GM18499 (cell line): ENCODE measurements around the gene SLC6A20.

Experiments
- ATAC-seq: cut with Tn5 transposase; IDR thresholded peaks from one replicate; pipeline ENCODE4 v1.9.1; 2021; ENCODE audit warnings: moderate number of reproducible peaks; ENCODE audit not compliant: insufficient read depth, unreplicated experiment

Gene SLC6A20

GRCh38 chr3:45802146-45802545 lies 5.8 kb upstream of the SLC6A20 start:
- no peak for ATAC-seq

DNA sequence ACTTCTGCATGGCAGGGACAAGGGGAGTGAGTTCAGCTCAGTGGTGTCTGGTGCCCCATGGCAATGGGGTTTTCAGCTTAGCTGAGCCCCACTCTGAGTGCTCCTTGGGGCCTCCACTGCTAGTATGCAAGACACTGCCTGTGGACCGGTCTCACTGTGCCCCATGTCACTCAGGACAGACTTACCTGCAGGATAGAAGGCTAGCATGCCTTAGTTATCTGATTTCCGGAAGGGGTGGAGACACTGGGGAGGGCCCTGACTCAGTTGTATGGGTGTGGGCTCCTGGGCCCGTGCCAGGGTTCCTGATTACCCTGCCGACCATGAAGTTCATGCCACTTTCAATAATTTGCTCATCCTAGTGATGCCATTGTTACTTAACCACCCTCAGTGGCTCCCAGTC lies 4.3 kb upstream of the SLC6A20 start:
- ATAC-seq = no peak

DNA sequence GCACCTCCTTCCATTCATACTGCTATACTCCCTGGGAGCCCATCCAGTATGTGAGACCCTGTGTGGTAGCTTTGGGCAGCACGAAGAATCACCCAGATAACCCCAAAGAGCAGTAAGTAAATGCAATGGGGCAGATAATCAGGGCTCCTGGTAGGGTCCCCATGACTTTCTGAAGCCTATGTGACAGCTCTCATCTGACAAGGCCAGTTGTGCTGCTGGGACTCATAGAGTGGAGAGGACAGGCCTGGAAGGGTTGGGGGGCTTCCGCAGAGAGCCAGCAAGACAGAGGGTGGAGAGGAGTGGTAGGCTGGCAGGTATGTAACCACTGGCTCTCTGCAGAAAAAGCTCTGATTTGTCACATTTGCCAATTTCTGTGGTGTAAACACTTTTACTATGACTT lies 3.2 kb upstream of the SLC6A20 start:
- no peak for ATAC-seq

DNA sequence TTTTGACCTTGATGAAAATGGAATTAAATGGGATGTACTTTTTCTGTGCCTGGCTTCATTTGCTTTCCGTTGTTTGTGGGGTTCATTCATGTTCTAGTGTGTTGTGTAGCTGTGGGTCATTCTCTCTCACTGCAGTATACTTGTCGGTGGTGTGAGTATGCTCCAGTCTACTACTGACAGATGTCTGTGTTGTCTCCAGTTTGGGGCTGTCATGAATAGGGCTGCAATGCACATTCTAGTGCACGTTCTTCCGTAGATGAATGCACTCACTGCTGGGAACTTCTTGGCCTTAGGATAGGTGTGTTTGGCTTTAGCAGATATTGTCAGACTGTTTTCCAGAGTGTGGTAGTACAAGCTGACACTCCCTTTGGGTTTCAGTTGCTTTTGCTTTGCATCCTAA lies 1.7 kb upstream of the SLC6A20 start:
- ATAC-seq = no peak

DNA sequence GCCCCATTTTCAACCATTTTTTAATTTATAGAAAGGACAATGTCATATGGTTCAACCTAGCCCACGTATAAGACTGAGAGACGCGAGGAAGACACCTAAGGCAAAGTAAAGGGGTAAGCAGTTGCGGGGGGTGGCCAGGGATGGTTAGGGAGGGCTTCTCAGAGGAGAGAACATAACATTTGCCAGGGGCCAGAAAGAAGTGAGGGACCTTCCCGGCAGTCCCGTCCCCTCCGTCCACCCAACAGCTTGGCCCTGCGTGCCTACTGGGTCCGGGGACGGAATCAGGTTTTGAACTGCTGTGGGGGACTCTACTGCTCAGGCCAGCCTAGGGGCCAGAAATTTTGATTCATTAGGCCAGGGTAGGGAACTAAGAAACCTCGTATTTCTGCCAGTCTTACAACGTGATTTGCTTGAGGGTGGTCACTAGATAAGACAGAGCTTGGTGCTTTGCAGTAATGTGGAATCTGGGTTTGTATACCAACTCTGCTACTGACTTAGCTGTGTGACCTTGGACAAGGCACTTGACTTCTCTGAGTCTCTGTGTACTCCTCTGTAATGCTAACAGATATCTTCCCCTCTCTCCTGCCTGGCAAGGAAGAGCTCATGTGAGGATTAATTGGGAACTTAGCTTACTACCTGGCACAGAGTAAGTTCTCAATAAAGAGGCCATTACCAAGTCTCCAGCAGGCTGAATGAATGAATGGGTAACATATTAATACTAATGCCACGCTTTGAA lies 734 bp upstream of the SLC6A20 start:
- no peak for ATAC-seq

- ATAC-seq = no peak
Measured at GRCh38 chr3:45795509-45795881, 841 bp downstream of the SLC6A20 start.

DNA sequence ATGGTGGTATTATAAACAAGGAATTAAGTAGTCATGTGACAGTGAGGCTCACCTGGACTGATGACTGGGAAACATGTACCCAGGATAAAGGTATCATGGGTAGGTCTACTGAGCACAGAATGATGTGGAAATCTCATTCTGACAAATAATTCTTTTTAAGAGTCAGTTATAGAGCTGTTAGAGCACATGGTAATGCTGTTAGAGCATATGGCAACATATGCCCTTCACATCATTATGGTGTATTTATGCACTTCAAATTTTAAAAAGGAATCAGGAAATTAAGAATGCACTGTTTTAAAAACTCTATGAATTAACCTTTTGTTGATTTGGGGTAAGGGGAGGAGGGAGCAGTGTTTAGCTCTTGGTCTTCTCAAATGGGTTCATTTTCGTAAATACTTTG lies 1.7 kb downstream of the SLC6A20 start:
- ATAC-seq = no peak

DNA sequence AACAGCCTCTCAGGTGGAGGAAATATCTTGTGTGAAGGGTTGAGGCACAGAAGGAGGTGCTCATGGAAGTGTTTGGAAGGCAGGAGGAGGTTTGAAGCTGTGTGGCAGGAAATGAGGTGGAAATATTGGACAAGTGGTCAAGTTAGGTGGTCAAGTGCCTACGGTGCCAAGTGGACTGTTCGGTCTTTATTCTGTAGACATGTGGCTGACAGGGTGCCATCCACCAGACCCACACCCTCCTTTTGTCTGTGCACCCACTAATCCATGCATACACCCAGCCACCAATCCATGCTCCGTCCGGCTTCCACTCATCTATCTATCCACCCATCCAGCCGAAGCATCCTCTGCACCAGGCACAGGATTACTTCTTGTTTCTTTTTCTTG lies 2.2 kb downstream of the SLC6A20 start:
- no peak for ATAC-seq

DNA sequence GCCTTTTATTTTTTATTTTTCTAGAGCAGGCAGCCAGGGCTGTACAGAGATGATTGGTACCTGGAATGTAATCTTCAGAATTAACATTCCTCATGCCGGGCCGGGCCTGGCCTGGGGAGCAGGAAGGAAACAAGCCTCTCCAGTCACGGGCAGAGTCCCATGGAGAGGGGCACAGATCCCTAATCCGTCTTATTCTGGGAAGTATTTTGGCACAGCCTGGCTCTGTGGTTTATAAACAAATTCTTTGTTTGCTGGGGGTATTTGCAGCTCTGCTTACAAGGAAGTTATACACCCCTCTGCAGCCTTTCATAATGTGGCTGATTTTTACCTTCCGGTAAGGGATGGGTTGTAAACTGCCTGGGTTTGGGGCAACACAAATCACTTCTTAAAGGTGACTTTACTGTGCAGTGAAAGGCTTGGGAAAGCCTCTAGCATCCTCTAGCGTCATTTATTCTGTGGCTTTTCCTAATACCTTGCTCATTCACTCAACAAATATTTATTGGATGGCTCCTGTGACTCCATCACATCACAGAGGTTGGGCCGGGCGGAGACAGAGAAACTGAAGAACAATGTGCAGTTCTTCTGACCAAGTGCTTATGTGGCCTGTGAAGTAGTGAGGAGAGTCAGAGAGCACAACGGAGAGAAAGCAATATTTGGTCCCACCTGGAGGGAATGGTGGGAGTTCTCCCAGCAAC lies 2.7 kb downstream of the SLC6A20 start:
- no peak for ATAC-seq

DNA sequence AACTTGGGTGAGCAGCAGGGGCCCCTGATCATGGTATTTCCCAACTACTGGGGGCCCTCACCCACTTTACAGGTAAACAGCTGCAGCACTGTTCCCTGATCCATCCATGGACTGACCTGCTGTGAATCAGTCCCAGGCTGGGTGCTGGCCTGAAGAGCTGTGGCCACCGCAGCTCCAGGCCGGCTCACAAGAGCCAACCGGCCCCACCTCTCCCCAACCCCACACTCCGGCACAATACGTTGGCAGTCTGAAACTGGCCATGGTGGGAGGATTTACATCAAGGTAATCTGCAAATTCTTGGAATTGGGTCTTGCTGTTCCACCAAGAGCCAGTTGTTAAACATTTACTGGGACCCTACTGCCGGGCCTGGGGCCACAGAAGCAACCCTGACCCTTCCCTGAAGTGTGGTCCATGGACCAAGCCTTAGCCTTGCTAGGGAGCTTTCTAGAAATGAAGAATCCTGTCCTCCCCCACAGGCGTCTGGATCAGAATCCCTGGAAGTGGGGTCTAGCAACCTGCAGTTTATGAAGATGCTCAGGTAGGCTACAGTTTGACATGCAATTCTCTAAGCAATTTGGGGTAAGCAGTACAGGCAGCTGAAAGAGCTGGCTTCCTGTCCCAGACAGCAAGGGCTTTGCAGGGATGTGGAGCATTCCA lies 3.7 kb downstream of the SLC6A20 start:
- no peak for ATAC-seq

GRCh38 chr3:45792036-45792435 lies 4.3 kb downstream of the SLC6A20 start:
- no peak for ATAC-seq

DNA sequence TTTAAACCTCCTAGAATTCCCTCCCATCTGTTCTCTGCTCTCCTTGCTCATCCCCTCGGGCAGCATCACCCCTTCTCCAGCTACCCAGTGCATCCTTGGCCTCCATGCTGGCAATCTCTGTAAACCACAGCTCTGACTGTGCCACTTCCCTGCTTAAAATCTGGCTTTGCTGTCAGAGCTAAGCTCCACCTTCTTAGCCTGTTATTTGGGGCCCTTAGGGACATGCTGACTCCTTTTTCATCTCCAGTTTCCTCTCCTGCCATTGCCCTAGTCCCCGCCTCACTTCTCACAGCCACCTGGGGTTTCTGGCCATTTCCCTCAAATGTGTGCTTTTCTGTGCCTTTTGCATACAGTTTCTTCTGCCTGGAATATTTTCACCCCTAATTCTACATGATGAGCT lies 5.7 kb downstream of the SLC6A20 start:
- ATAC-seq = no peak

DNA sequence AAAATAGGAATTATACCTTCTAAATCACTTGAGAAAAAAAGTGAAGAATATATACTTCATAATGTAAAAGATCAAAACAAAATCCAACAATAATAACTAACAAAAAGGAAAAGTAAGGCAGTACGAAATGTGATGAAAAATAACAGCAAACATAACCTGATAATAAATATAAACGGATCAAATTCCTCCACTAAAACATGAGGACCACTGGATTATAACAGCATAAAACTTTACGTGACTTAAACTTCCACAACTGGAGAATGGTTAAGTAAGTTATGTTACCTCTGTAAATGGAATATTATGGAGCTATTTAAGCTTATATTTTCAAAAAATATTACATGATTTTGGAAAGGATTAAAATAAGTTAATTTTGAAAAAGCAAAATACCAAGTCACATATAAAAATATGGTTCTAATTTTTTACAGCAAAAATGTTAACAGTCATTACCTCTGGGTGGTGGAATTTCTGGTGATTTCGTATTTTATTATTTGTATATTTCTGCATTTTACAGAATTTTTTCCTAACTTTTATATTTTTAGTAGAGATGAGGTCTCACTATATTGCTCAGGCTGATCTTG lies 7.0 kb downstream of the SLC6A20 start:
- no peak for ATAC-seq

DNA sequence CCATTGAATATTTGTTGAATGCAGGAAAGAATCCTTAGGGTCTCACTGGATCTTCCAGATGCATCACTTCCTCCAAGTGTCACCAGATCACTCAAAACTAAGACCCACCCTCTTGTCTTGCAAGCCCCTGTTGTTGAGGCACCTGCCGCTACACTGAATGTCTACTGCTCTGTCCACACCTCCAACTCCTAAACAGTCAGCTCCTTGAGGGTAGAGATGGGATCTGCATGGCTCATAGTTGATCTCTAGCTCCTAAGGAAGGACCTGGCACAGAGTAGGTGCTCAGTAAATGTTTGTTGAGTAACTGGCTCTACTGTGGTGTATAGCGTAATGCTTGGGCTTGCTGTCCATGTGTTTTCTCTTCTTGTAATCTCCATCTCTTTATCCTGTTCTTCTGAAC lies 8.8 kb downstream of the SLC6A20 start:
- ATAC-seq = no peak

DNA sequence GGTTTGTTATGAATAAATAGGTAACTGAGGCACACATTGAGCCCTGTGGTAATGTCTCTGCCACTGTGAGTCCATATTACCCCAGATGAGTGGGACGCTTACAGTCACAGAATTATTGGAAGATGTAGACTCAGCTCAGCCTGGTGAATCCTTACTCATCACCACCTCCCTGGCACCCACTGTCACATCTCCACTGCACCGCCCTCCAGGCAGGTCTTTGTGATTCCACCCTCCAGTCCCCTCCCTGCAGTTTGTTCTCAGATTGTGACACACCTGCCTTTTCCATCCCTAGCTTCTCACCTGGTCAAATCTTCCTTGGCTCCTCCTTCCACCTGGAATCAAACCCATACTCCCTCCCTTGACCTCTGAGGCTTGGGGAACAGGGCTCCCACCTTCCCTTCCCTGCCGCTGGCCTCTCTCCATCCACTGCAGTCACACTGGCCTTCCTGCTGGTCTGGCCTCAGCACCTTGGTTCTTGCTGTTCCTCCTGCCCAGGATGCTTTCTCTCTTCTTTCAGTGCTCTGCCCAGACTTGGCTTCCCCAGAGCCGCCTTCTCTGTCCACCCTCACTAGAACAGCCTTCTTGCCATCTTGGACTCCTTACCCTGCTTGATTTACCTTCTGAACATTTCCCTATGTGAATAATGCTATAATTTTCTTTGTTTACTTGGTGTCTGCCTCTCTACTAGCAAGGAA lies 9.4 kb downstream of the SLC6A20 start:
- ATAC-seq = no peak

DNA sequence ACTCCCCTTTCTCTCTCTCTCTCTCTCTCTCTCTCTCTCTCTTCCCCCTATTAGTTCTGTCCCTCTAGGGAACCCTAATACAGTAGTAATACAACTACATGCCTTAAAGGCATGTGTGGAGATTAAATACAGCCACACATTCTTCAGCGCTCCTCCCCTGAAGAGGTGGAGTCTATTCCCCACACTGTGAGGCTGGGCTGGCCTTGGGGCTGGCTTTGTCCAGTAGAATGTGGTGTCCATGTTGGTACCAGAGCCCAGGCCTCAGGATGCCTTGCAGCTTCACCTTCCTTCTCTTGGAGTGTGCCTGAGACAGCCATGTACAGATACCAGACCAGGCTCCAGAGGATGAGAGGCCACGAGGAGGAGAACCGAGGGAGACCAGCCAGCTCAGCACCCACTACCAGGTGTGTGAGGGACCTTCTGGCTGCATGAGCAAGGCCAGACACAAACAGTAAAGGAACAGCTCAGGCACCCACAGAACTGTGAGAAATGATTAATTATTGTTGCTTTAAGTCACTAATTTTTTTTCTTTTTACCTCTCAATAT lies 10.7 kb downstream of the SLC6A20 start:
- ATAC-seq = no peak

- ATAC-seq = no peak
Measured at GRCh38 chr3:45783667-45784066, 12.7 kb downstream of the SLC6A20 start.

- no peak for ATAC-seq
Measured at GRCh38 chr3:45782381-45782780, 14.0 kb downstream of the SLC6A20 start.

DNA sequence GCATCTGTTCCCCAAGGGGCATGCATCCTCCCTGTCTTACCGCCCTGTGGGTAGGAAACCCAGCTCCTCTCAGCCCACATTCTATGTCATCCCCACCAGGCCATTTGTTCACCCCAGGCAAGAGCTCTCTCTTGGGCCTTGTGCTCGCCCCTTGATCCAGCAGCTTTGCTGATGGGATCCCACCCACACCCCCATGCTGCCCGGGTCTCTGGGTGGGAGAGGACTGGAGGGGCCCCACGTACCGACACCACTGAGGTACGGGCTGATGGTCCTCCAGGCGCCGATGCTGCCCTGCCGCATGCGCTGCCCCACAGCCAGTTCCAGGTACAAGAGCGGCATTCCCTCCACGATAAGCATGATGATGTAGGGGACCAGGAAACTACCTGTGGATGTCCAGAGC lies 14.5 kb downstream of the SLC6A20 start:
- ATAC-seq = no peak

- ATAC-seq = no peak
Measured at GRCh38 chr3:45781271-45781670, 15.1 kb downstream of the SLC6A20 start.
